Activated CD8-positive, alpha-beta T cell treated with anti-CD3 and anti-CD28 coated beads, Interleukin-2, amount 10 ng/mL, durations not matched to agents 7 days and 5 days (primary cell): ENCODE data around the gene GATAD2B. TPM values are rescaled to one million over a fixed set of nuclear protein-coding genes. Genes with fewer than 3 reads are reported as not detected.
"Not testable (repeated sequence)": the region's sequence is repeated elsewhere in the genome, so short reads cannot be mapped to it uniquely, and the experiment has no call there.

Experiments used
- ATAC-seq: fragments of 150-1000 bp; cut with Tn5 transposase; one replicate; pipeline ENCODE4 v1.10.0; 2021; ENCODE audit warnings: moderate library complexity
- CTCF ChIA-PET: fragments of 350-600 bp; sonication (Branson Sonifier 250); formaldehyde crosslinking; loops from one replicate; lab custom pipeline; 2021; ENCODE audit warnings: antibody characterized with exemption; lab: Charles Lee
- POLR2A ChIA-PET: fragments of 350-600 bp; sonication (Branson Sonifier 250); formaldehyde crosslinking; loops from one replicate; lab custom pipeline; 2021; ENCODE audit warnings: antibody characterized with exemption; lab: Charles Lee
- DNase-seq: peaks from one replicate; pipeline ENCODE4 v3.0.0-alpha.2; 2020
- H3K27ac Mint-ChIP-seq: one replicate; pipeline ENCODE4 v1.8.0; 2021; ENCODE audit warnings: mild to moderate bottlenecking, mixed read lengths
- H3K27me3 Mint-ChIP-seq: one replicate; pipeline ENCODE4 v1.8.0; 2021; ENCODE audit warnings: low read depth, mixed read lengths
- H3K36me3 Mint-ChIP-seq: one replicate; pipeline ENCODE4 v1.8.0; 2021; ENCODE audit warnings: low read depth, mixed read lengths
- H3K4me1 Mint-ChIP-seq: one replicate; pipeline ENCODE4 v1.8.0; 2021; ENCODE audit warnings: low read depth, mixed read lengths
- H3K4me3 Mint-ChIP-seq: one replicate; pipeline ENCODE4 v1.8.0; 2021; ENCODE audit warnings: mild to moderate bottlenecking, mixed read lengths
- H3K9me3 Mint-ChIP-seq: one replicate; pipeline ENCODE4 v1.8.0; 2022; ENCODE audit warnings: mixed read lengths; ENCODE audit not compliant: insufficient read depth
- total RNA-seq, 2 experiments: library from RNA; stranded (reverse); gene quantifications; one replicate each; pipeline ENCODE4 v1.2.3, GENCODE V29; 2021

Gene GATAD2B
- total RNA-seq, 2 experiments from 2014 or later = 70.2 to 71.7 TPM

DNA sequence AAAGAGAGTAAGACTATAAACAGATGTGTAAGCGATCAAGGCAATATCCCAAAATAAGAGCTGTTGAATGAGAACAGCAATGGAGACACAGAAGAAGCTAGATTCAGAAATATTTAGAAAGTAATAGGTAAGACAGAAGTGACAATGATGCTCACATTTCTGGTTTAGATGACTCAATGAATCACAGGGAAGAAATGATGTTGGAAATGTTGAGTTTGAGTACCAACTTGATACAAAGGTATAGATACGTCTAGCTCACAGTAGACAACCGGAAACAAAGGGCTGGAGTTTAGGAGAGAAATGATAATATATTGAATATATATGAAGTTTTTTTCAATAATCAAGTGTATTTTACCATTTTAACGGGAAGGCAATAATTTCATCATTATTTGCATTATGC lies 6.5 kb downstream of the GATAD2B start:
- H3K27ac Mint-ChIP-seq = no peak overlapping the region
- no peak for DNase-seq
- ATAC-seq = no peak
- H3K9me3 Mint-ChIP-seq = no peaks in the 10 kb centered on the region
- CTCF ChIA-PET = interaction anchor here (0.7 to 1.1 kb wide), 2 partner anchors 21 to 51 kb away, joined by 3 read pairs; partner anchors contain the start of gene CREB3L4
- no peak overlapping the region for H3K4me3 Mint-ChIP-seq
- H3K27me3 Mint-ChIP-seq = no peaks in the 10 kb centered on the region
- peaks cover 35% of the 10 kb centered on the region for H3K36me3 Mint-ChIP-seq
- peaks cover 42% of the 10 kb centered on the region for H3K4me1 Mint-ChIP-seq
- POLR2A ChIA-PET = no interaction called here

DNA sequence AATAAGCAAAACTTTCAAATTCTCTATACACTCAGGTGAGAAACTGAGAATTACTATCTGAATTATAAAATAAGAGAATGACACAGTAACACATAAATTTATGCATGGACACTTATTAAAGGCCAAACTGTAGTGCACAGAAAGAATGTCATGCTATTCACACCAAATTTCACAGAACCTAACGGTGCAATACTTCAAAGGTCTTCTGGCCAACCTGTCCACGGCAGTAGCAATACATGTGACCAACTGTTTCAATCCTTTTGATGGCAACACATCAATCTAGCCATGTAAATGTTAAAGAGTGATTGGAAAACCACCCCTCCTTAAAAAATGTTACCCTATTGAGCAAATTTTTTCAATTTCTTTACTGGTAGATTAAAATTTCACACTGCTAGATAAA lies 10.4 kb downstream of the GATAD2B start:
- H3K4me1 Mint-ChIP-seq = peaks cover 9% of the 10 kb centered on the region
- no peaks in the 10 kb centered on the region for H3K9me3 Mint-ChIP-seq
- H3K4me3 Mint-ChIP-seq = no peak overlapping the region
- CTCF ChIA-PET = interaction anchor here (0.7 to 1.2 kb wide), 3 partner anchors 9 to 115 kb away, joined by 3 to 4 read pairs (median 3); no protein-coding TSS in a partner anchor
- ATAC-seq = no peak
- H3K36me3 Mint-ChIP-seq = peaks cover 22% of the 10 kb centered on the region
- H3K27ac Mint-ChIP-seq = no peak overlapping the region
- POLR2A ChIA-PET = interaction anchor here (0.9 kb wide), 1 partner anchor 12 kb away, joined by 4 read pairs; no protein-coding TSS in a partner anchor
- no peak for DNase-seq
- H3K27me3 Mint-ChIP-seq = no peaks in the 10 kb centered on the region

GRCh38 chr1:153910560-153910959 lies 12.2 kb downstream of the GATAD2B start:
- H3K36me3 Mint-ChIP-seq = peaks cover 27% of the 10 kb centered on the region
- H3K4me3 Mint-ChIP-seq, H3K27ac Mint-ChIP-seq, H3K9me3 Mint-ChIP-seq, POLR2A ChIA-PET, H3K27me3 Mint-ChIP-seq, H3K4me1 Mint-ChIP-seq, ATAC-seq, DNase-seq: not testable (repeated sequence)
- CTCF ChIA-PET = interaction anchor here (0.9 to 1.9 kb wide), 4 partner anchors 9 to 90 kb away, joined by 3 to 6 read pairs (median 4); partner anchors contain the start of gene GATAD2B

- ATAC-seq = no peak
- CTCF ChIA-PET = no interaction called here
- Mint-ChIP-seq H3K9me3 (no peaks in the 10 kb centered on the region), H3K36me3 (peaks cover 29% of the 10 kb centered on the region), H3K4me3 (no peak overlapping the region), H3K27me3 (no peaks in the 10 kb centered on the region), H3K4me1 (peaks cover 15% of the 10 kb centered on the region), H3K27ac (no peak overlapping the region)
- no peak for DNase-seq
- POLR2A ChIA-PET = no interaction called here
These were observed 14.7 kb downstream of the GATAD2B start for GRCh38 chr1:153908071-153908470.

DNA sequence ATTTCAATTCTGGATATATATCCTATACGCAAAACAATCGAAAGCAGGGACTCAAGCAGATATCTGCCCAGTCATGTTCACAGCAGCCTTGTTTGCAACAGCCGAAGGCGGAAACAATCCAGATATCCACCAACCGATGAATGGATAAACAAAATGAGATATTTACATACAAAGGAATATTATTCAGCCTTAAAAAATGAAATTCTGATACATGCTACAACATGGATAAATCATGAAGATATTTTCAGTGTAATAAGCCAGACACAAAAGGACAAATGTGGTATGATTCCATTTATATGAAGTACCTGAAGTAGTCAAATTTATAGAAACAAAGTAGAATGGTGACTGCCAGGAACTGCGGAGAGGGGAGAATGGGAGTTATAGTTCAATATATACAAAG lies 15.6 kb downstream of the GATAD2B start:
- peaks cover 15% of the 10 kb centered on the region for H3K4me1 Mint-ChIP-seq
- ATAC-seq = no peak
- peaks cover 27% of the 10 kb centered on the region for H3K36me3 Mint-ChIP-seq
- DNase-seq = no peak
- no peaks in the 10 kb centered on the region for H3K27me3 Mint-ChIP-seq
- ChIA-PET CTCF (no interaction called here), POLR2A (no interaction called here)
- no peaks in the 10 kb centered on the region for H3K9me3 Mint-ChIP-seq
- no peak overlapping the region for H3K4me3 Mint-ChIP-seq
- H3K27ac Mint-ChIP-seq = no peak overlapping the region

DNA sequence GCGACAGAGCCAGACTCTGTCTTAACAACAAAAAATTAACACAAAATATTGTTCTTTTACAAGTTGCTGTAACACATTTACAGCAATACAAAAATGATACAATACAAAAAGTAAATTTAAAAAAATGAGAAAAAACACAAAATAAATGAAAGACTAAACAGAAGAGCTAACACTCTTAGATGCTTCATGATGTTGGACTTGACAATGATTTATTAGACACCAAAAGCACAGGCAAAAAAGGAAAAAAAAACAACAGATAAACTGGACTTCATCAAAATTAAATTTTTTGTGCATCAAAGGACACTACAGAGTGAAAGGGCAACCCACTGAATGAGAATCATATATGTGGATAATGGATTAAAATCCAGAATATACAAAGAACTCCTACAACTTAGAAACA lies 16.4 kb downstream of the GATAD2B start:
- ATAC-seq = no peak
- CTCF ChIA-PET = no interaction called here

GRCh38 chr1:153905908-153906307 lies 16.9 kb downstream of the GATAD2B start:
- H3K9me3 Mint-ChIP-seq, DNase-seq, H3K27me3 Mint-ChIP-seq, H3K4me3 Mint-ChIP-seq, CTCF ChIA-PET, H3K4me1 Mint-ChIP-seq, POLR2A ChIA-PET, H3K27ac Mint-ChIP-seq, ATAC-seq: not testable (repeated sequence)
- peaks cover 21% of the 10 kb centered on the region for H3K36me3 Mint-ChIP-seq

More for the DNA sequence above, 16.4 kb downstream of the GATAD2B start:
- Mint-ChIP-seq H3K27me3 (no peaks in the 10 kb centered on the region), H3K9me3 (no peaks in the 10 kb centered on the region), H3K4me3 (no peak overlapping the region), H3K4me1 (peaks cover 12% of the 10 kb centered on the region), H3K27ac (peak overlapping the region; percentile 8), H3K36me3 (peaks cover 22% of the 10 kb centered on the region)
- POLR2A ChIA-PET = no interaction called here
- no peak for DNase-seq

GRCh38 chr1:153903841-153904455 lies 18.8 kb downstream of the GATAD2B start:
- Mint-ChIP-seq H3K36me3 (peaks cover 26% of the 10 kb centered on the region), H3K4me3 (no peak overlapping the region), H3K27ac (no peak overlapping the region), H3K27me3 (no peaks in the 10 kb centered on the region), H3K9me3 (no peaks in the 10 kb centered on the region), H3K4me1 (peaks cover 11% of the 10 kb centered on the region)
- ChIA-PET POLR2A (no interaction called here), CTCF (no interaction called here)
- DNase-seq = no peak
- ATAC-seq = no peak

DNA sequence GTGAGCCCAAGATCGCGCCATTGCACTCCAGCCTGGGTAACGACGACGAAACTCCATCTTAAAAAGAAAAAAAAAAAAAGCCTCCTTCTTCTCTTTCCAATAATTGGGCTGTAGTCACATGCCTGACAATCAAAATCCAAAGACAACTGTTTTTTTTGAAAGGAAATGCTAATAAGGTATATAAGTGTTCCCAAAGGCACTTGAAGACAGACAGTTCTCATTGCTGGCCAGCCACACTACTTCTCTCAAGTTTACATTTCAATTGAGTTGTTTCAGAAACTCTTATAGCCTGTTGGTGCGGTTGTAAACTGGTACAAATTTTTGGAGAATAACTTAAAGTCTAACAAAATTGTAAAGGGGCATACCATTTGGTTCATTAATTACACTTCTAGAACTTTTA lies 23.3 kb downstream of the GATAD2B start:
- DNase-seq (no peak), ATAC-seq (no peak)
- CTCF ChIA-PET = no interaction called here
- Mint-ChIP-seq H3K27ac (no peak overlapping the region), H3K27me3 (no peaks in the 10 kb centered on the region), H3K4me3 (no peak overlapping the region), H3K9me3 (no peaks in the 10 kb centered on the region), H3K36me3 (peaks cover 25% of the 10 kb centered on the region), H3K4me1 (peaks cover 12% of the 10 kb centered on the region)
- POLR2A ChIA-PET = interaction anchor here (1.0 kb wide), 1 partner anchor 46 kb away, joined by 3 read pairs; no protein-coding TSS in a partner anchor

DNA sequence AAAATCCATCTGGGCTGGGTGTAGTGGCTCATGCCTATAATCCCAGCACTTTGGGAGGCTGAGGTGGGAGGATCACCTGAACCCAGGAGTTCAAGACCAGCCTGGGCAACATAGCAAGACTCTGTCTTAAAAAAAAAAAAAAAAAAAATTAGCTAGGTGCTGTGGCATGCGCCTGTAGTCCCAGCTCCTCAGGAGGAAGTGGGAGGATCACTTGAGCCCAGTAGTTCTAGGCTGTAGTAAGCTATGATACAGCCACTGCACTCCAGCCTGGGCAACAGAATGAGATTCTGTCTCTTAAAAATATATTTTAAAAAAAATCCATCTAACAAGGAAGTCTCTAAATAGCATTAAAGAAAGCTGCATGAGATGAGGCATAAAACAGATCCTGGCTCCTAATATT lies 26.9 kb downstream of the GATAD2B start:
- H3K36me3 Mint-ChIP-seq = peaks cover 37% of the 10 kb centered on the region

DNA sequence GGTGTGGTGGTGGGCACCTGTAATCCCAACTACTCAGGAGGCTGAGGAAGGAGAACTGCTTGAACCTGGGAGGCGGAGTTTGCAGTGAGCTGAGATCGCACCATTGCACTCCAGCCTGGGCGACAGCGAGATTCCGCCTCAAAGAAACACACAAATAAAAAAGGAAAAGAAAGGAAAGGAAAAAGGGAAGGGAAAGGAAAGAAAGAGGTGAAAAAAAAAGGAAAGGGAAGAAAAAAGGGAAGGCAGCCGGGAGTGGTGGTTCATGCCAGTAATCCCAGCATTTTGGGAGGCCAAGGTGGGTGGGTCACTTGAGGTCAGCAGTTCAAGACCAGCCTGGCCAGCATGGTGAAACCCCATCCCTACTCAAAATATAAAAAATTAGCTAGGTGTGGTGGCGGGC lies 31.7 kb downstream of the GATAD2B start:
- H3K27me3 Mint-ChIP-seq, POLR2A ChIA-PET, H3K9me3 Mint-ChIP-seq, ATAC-seq, DNase-seq, H3K4me3 Mint-ChIP-seq, H3K27ac Mint-ChIP-seq, CTCF ChIA-PET: not testable (repeated sequence)
- Mint-ChIP-seq H3K4me1 (peaks cover 30% of the 10 kb centered on the region), H3K36me3 (peaks cover 41% of the 10 kb centered on the region)

More for the DNA sequence above, 26.9 kb downstream of the GATAD2B start:
- not testable (repeated sequence) for DNase-seq, H3K9me3 Mint-ChIP-seq, H3K4me3 Mint-ChIP-seq, ATAC-seq, H3K27me3 Mint-ChIP-seq
- POLR2A ChIA-PET = interaction anchor here (0.7 kb wide), 1 partner anchor 35 kb away, joined by 3 read pairs; no protein-coding TSS in a partner anchor
- H3K4me1 Mint-ChIP-seq = peaks cover 20% of the 10 kb centered on the region
- CTCF ChIA-PET = interaction anchor here (1.0 to 1.4 kb wide), 2 partner anchors 13 to 21 kb away, joined by 3 to 4 read pairs; no protein-coding TSS in a partner anchor
- H3K27ac Mint-ChIP-seq = peak overlapping the region; percentile 31

DNA sequence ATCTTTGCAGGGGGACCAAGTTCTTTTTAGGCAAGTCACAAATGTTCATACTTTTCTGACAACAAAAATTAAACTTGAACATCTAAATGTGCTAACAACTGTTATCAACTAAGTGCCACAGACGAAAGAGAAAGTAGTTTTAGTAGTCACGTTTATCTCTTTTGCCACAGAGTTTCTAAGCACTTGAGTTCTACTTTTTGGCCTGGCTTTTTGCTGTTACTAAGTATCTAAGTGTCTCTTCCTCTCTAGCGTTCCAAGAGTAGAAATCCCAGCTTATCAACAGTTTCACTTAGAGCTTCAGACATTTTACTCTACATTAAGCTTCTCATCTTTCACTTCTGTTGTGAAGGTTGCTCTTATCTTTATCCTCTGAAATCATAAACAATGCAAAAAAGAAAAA lies 34.2 kb downstream of the GATAD2B start:
- Mint-ChIP-seq H3K27ac (peak overlapping the region; percentile 61), H3K27me3 (no peaks in the 10 kb centered on the region), H3K4me1 (peaks cover 22% of the 10 kb centered on the region), H3K4me3 (peak overlapping the region; percentile 32), H3K9me3 (no peaks in the 10 kb centered on the region), H3K36me3 (peaks cover 40% of the 10 kb centered on the region)
- ChIA-PET CTCF (interaction anchor here (1.0 to 1.1 kb wide), 2 partner anchors 8 to 35 kb away, joined by 3 to 4 read pairs; no protein-coding TSS in a partner anchor), POLR2A (no interaction called here)
- DNase-seq = no peak
- peak; percentile 75 for ATAC-seq
